HG02885 (cell line): ENCODE measurements around the gene CDR2L.
A peak's percentile ranks its signal among the peaks of the same experiment; 100 is the strongest.
"Not testable (repeated sequence)": the region's sequence is repeated elsewhere in the genome, so short reads cannot be mapped to it uniquely, and the experiment has no call there.

Source experiments
- ATAC-seq: cut with Tn5 transposase; IDR thresholded peaks from one replicate; pipeline ENCODE4 v1.9.1; 2021; ENCODE audit warnings: mild to moderate bottlenecking; ENCODE audit not compliant: unreplicated experiment, poor library complexity

CDR2L gene

GRCh38 chr17:75034236-75034908, 46.9 kb downstream of the CDR2L start:
- peak; percentile 62 for ATAC-seq

GRCh38 chr17:75036643-75037268, 49.3 kb downstream of the CDR2L start:
- no peak for ATAC-seq

- ATAC-seq, result no peak
Measured at GRCh38 chr17:75039238-75039637, 51.8 kb downstream of the CDR2L start.

- ATAC-seq, result no peak
Measured at GRCh38 chr17:75041656-75042280, 54.3 kb downstream of the CDR2L start.

- ATAC-seq, result not testable (repeated sequence)
Measured at GRCh38 chr17:75043789-75044188, 56.4 kb downstream of the CDR2L start.

GRCh38 chr17:75044716-75045115, 57.3 kb downstream of the CDR2L start:
- ATAC-seq, result no peak

GRCh38 chr17:75045946-75046406, 58.5 kb downstream of the CDR2L start:
- not testable (repeated sequence) for ATAC-seq

GRCh38 chr17:75046407-75047289, 59.2 kb downstream of the CDR2L start, which contains the start of the genes ATP5PD and KCTD2:
Gene ATP5PD, minus strand, starts transcription at chr17:75046969. Its CDS starts 4,319 bp downstream, at chr17:75042650.
Gene KCTD2, plus strand, starts transcription at chr17:75047225. Its CDS starts 26 bp downstream, at chr17:75047251.
- ATAC-seq, result peak; percentile 94

- ATAC-seq, result peak; percentile 17
Measured at GRCh38 chr17:75047398-75048098, 60.1 kb downstream of the CDR2L start.

GRCh38 chr17:75048249-75048878, 60.9 kb downstream of the CDR2L start:
- ATAC-seq, result no peak

GRCh38 chr17:75049057-75049456, 61.6 kb downstream of the CDR2L start:
- no peak for ATAC-seq

- ATAC-seq, result no peak
Measured at GRCh38 chr17:75049706-75050105, 62.3 kb downstream of the CDR2L start.

- no peak for ATAC-seq
Measured at GRCh38 chr17:75051941-75052340, 64.5 kb downstream of the CDR2L start.
